CD14-positive monocyte (primary cell): ENCODE measurements around the gene LACTB. TPM values are rescaled to one million over a fixed set of nuclear protein-coding genes. Genes with fewer than 3 reads are reported as not detected.

ENCODE experiments used
- DNase-seq, 3 donors: peaks; one replicate each; pipeline ENCODE4 v3.0.0-alpha.2; 2011 to 2022
- H2AFZ ChIP-seq: 2 replicates; pipeline ENCODE4 v1.6.0; 2012; ENCODE audit warnings: mild to moderate bottlenecking, low read depth, low read length, inconsistent platforms; ENCODE audit not compliant: insufficient read depth, poor library complexity, severe bottlenecking
- H3K27ac ChIP-seq, 2 donors: 1 replicate in 1 of 2; 2 replicates in 1 of 2; pipeline ENCODE4 v1.5.1; 2012 to 2013; ENCODE audit warnings: low read length in 2 of 2, control low read depth in 1 of 2, inconsistent platforms in 1 of 2, low read depth in 1 of 2, mild to moderate bottlenecking in 1 of 2
- H3K27me3 ChIP-seq, 2 donors: one replicate each; pipeline versions ENCODE4 v1.6.0 to v1.6.1; 2011 to 2013; ENCODE audit warnings: low read length in 2 of 2; ENCODE audit not compliant: control insufficient read depth in 2 of 2, insufficient read depth in 2 of 2
- H3K36me3 ChIP-seq, 2 donors: replicated peaks in 1 of 2; 1 replicate in 1 of 2; 2 replicates in 1 of 2; pipeline versions ENCODE4 v1.5.1 to v1.6.1; 2012 to 2013; ENCODE audit warnings: low read length in 2 of 2, control low read depth in 1 of 2, inconsistent platforms in 1 of 2, mild to moderate bottlenecking in 1 of 2; ENCODE audit not compliant: insufficient read depth in 2 of 2, control insufficient read depth in 1 of 2
- H3K4me1 ChIP-seq, 2 donors: 1 replicate in 1 of 2; 2 replicates in 1 of 2; pipeline versions ENCODE4 v1.5.1 to v1.6.1; 2012 to 2013; ENCODE audit warnings: low read length in 2 of 2, control low read depth in 1 of 2, inconsistent platforms in 1 of 2, mild to moderate bottlenecking in 1 of 2, moderate library complexity in 1 of 2; ENCODE audit not compliant: insufficient read depth in 2 of 2, control insufficient read depth in 1 of 2
- H3K4me2 ChIP-seq: replicated peaks from 2 replicates; pipeline ENCODE3; 2012; ENCODE audit warnings: low read length, moderate library complexity, mild to moderate bottlenecking; ENCODE audit not compliant: poor library complexity, severe bottlenecking; ENCODE audit errors: extremely low read depth
- H3K4me3 ChIP-seq, 3 experiments: fragments of 200-600 bp in 1 of 3; sonication (generic) in 1 of 3; replicated peaks in 1 of 3; 1 replicate in 2 of 3; 2 replicates in 1 of 3; pipeline ENCODE4 v1.5.1; 2011 to 2013; ENCODE audit warnings: low read length in 3 of 3, mild to moderate bottlenecking in 3 of 3, control low read depth in 2 of 3, low read depth in 2 of 3, inconsistent platforms in 1 of 3, moderate library complexity in 1 of 3
- H3K79me2 ChIP-seq: 2 replicates; pipeline ENCODE4 v1.6.0; 2012; ENCODE audit warnings: mild to moderate bottlenecking, control low read depth, inconsistent platforms, low read length, moderate library complexity; ENCODE audit not compliant: insufficient read depth
- H3K9ac ChIP-seq: 2 replicates; pipeline ENCODE4 v1.6.0; 2017; ENCODE audit warnings: low read length, mild to moderate bottlenecking; ENCODE audit not compliant: insufficient read depth, poor library complexity, severe bottlenecking
- H3K9me3 ChIP-seq, 2 donors: replicated peaks in 1 of 2; 1 replicate in 1 of 2; 2 replicates in 1 of 2; pipeline versions ENCODE4 v1.5.1 to v1.6.1; 2012 to 2013; ENCODE audit warnings: low read length in 2 of 2, control low read depth in 1 of 2; ENCODE audit not compliant: control insufficient read depth in 1 of 2, insufficient read depth in 1 of 2
- H4K20me1 ChIP-seq: 2 replicates; pipeline ENCODE4 v1.6.0; 2012; ENCODE audit warnings: mild to moderate bottlenecking, low read length, control low read depth, moderate library complexity; ENCODE audit not compliant: insufficient read depth
- H3K27ac Mint-ChIP-seq, 7 donors: one replicate each; pipeline ENCODE4 v1.8.0; 2020; ENCODE audit warnings: mild to moderate bottlenecking in 7 of 7, mixed read lengths in 7 of 7, moderate library complexity in 6 of 7, inconsistent platforms in 2 of 7
- H3K27me3 Mint-ChIP-seq, 3 donors: one replicate each; pipeline ENCODE4 v1.8.0; 2021 to 2022; ENCODE audit warnings: low read depth in 3 of 3, mild to moderate bottlenecking in 3 of 3, mixed read lengths in 3 of 3, moderate library complexity in 3 of 3, inconsistent platforms in 1 of 3
- H3K36me3 Mint-ChIP-seq, 2 donors: one replicate each; pipeline ENCODE4 v1.8.0; 2020; ENCODE audit warnings: mixed read lengths in 2 of 2, inconsistent platforms in 1 of 2, mild to moderate bottlenecking in 1 of 2
- H3K4me1 Mint-ChIP-seq: one replicate; pipeline ENCODE4 v1.8.0; 2020; ENCODE audit warnings: mild to moderate bottlenecking, mixed read lengths
- H3K4me3 Mint-ChIP-seq, 2 donors: one replicate each; pipeline ENCODE4 v1.8.0; 2020; ENCODE audit warnings: mild to moderate bottlenecking in 2 of 2, mixed read lengths in 2 of 2, moderate library complexity in 1 of 2
- H3K9me3 Mint-ChIP-seq, 7 donors: one replicate each; pipeline ENCODE4 v1.8.0; 2020 to 2022; ENCODE audit warnings: mixed read lengths in 7 of 7, mild to moderate bottlenecking in 6 of 7, moderate library complexity in 6 of 7, inconsistent platforms in 2 of 7
- WGBS: methylation state at CpG from one replicate; pipeline ENCODE4 v1.1.5; 2013; ENCODE audit warnings: missing lambda C conversion rate; ENCODE audit not compliant: insufficient coverage; 5-methylcytosine and 5-hydroxymethylcytosine counted together
- intact Hi-C, 2 donors: fragments of 100-400 bp; cut with micrococcal nuclease; formaldehyde crosslinking; loops; one replicate each; pipeline versions ENCODE4 v1.15.0 to v1.15.1; 2023
- polyA plus RNA-seq, 3 donors: library from polyadenylated mRNA; depleted of rRNA in 1 of 3; unstranded in 2 of 3; stranded (reverse) in 1 of 3; fragments of 300-500 nt in 2 of 3; fragments of >200 nt in 1 of 3; fragmentation: Illumina TruSeq in 2 of 3; gene quantifications; 1 replicate in 2 of 3; 2 replicates in 1 of 3; pipeline ENCODE4 v1.2.3, GENCODE V29; 2012 to 2021
- TF ChIP-seq, protein P1 (sequence below): fragments of 200-600 bp; IDR thresholded peaks from one replicate; pipeline ENCODE4 v1.8.0; 2022; ENCODE audit warnings: antibody characterized with exemption, mild to moderate bottlenecking

The LACTB gene
- polyA plus RNA-seq, 3 donors = 18.5 to 59.3 (median 40.4) TPM

DNA sequence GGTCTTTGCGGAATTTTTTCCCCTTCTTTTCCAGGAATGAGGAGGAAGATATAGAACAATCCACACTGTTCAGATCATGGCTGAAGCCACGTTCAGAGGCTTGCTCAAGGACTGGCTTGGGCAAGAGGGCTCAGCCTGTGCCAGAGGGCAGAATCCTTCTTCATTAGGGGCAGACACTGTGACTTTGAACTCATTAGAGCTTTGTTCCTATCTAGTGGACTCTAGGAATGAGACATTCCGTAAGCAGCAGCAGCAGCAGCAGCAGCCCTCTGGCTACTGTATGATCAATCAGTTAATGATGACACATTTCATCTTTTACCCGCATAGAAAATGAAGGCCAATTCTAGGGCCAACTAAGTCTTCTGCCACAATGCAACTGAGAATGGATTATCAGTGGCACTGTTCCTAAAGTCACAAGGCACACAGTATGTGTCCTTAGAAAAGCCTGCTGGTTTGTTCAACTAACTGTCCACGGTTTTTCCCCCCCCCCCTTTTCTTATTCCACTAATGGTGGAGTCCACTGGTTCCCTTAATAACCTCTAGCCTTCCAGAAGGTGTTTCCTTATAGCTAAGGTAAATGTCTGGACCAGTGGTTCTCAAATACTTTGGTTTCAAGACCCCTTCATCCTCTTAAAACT lies 66.0 kb downstream of the LACTB start:
- Mint-ChIP-seq H3K36me3 (peaks cover 6% of the 10 kb centered on the region in 2 donors), H3K27ac (no peak overlapping the region), H3K9me3 (peaks cover 0 to 2% (median 0%) of the 10 kb centered on the region in 7 donors), H3K4me1 (peaks cover 32% of the 10 kb centered on the region), H3K4me3 (no peak overlapping the region), H3K27me3 (peaks cover 0 to 3% (median 2%) of the 10 kb centered on the region in 3 donors)
- no peaks in the 10 kb centered on the region for H3K9me3 ChIP-seq
- WGBS = 89% methylated on average over 2 of the region's 5 CpGs
- no peak for DNase-seq
- no peak overlapping the region for H3K27ac ChIP-seq
- TF ChIP-seq, protein P1, sequence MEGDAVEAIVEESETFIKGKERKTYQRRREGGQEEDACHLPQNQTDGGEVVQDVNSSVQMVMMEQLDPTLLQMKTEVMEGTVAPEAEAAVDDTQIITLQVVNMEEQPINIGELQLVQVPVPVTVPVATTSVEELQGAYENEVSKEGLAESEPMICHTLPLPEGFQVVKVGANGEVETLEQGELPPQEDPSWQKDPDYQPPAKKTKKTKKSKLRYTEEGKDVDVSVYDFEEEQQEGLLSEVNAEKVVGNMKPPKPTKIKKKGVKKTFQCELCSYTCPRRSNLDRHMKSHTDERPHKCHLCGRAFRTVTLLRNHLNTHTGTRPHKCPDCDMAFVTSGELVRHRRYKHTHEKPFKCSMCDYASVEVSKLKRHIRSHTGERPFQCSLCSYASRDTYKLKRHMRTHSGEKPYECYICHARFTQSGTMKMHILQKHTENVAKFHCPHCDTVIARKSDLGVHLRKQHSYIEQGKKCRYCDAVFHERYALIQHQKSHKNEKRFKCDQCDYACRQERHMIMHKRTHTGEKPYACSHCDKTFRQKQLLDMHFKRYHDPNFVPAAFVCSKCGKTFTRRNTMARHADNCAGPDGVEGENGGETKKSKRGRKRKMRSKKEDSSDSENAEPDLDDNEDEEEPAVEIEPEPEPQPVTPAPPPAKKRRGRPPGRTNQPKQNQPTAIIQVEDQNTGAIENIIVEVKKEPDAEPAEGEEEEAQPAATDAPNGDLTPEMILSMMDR = no peak
- H3K4me1 ChIP-seq = peaks cover 29 to 34% of the 10 kb centered on the region in 2 donors
- H3K79me2 ChIP-seq = peaks cover 34% of the 10 kb centered on the region
- H2AFZ ChIP-seq = no peak overlapping the region
- no peak overlapping the region for H3K4me2 ChIP-seq
- H3K36me3 ChIP-seq = no peaks in the 10 kb centered on the region
- intact Hi-C loops = loop anchor here in 1 of 2 donors (5.0 to 10.0 kb wide), 2 partner anchors 50 to 143 kb away; partner anchors contain the start of gene TPM1
- no peaks in the 10 kb centered on the region for H3K27me3 ChIP-seq
- H3K4me3 ChIP-seq = no peak overlapping the region
- no peak overlapping the region for H3K9ac ChIP-seq
- H4K20me1 ChIP-seq = peaks cover 22% of the 10 kb centered on the region

DNA sequence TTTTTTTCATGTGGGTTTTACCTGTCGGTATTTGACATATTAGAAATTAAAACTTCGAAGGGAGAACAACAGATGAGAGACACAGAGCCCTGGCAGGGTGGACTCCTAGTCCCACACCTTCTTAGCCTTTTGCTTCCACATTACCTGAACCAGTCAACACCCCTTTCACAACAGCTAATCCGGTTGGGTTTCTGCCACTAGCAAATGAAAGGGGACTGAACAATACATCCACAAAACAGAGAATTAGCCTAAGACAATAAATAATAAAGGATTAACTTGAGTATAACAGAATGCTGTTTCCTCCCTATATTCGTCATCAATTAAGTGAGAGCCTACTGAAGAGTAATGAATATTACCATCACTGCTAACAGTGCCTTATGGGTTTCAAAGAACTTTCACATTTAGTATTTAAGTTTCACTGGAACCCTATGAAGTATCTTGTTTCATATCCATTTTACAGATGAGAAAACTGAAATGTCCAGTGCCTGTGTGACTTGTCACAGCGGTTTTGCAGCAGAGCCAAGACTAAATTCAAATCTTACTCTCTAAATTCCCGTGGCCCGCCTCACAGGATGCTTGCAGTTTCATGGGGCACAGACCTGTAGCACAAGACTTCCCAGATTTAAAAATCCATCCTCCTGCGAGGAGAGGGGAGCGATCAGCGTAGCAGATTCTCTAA lies 66.7 kb downstream of the LACTB start:
- peak overlapping the region; percentile 85 to 95 (median 90) for H3K27ac Mint-ChIP-seq
- peaks cover 7 to 8% of the 10 kb centered on the region in 2 donors for H3K36me3 Mint-ChIP-seq
- H3K79me2 ChIP-seq = peaks cover 41% of the 10 kb centered on the region
- peaks cover 0 to 3% (median 2%) of the 10 kb centered on the region in 3 donors for H3K27me3 Mint-ChIP-seq
- intact Hi-C loops = loop anchor here in 1 of 2 donors (5.0 to 10.0 kb wide), 2 partner anchors 51 to 144 kb away; partner anchors contain the start of gene TPM1
- H3K9me3 Mint-ChIP-seq = peaks cover 0 to 2% (median 0%) of the 10 kb centered on the region in 7 donors
- peak overlapping the region; percentile 89 for H3K9ac ChIP-seq
- no peaks in the 10 kb centered on the region for H3K9me3 ChIP-seq
- H3K4me3 Mint-ChIP-seq = peak overlapping the region; percentile 96 to 100
- peak overlapping the region; percentile 98 for H3K4me2 ChIP-seq
- H3K4me1 ChIP-seq = peaks cover 36 to 41% of the 10 kb centered on the region in 2 donors
- H3K4me3 ChIP-seq = peak overlapping the region; percentile 66 to 96 (median 81)
- TF ChIP-seq, protein P1 = no peak
- peaks cover 39% of the 10 kb centered on the region for H3K4me1 Mint-ChIP-seq
- H3K27ac ChIP-seq = peak overlapping the region in 1 of 2 donors; percentile 30
- H4K20me1 ChIP-seq = peaks cover 29% of the 10 kb centered on the region
- WGBS = 36% methylated on average over 3 of the region's 10 CpGs
- no peaks in the 10 kb centered on the region for H3K36me3 ChIP-seq
- peak overlapping the region; percentile 86 for H2AFZ ChIP-seq
- no peak for DNase-seq
- H3K27me3 ChIP-seq = no peaks in the 10 kb centered on the region
